ENCODE measurements around the gene C1QL4.
"Not testable (repeated sequence)": the region's sequence is repeated elsewhere in the genome, so short reads cannot be mapped to it uniquely, and the experiment has no call there.

C1QL4 gene

GRCh38 chr12:49347311-49348193 lies 10.6 kb upstream of the C1QL4 start:
- peak; percentile 81 for DNase-seq

- DNase-seq, result peak; percentile 47
These were observed 9.8 kb upstream of the C1QL4 start, which contains the start of gene DNAJC22 for GRCh38 chr12:49346659-49347310. DNAJC22 (plus strand) TSS chr12:49346888; CDS start chr12:49348873, 1,985 bp downstream.

GRCh38 chr12:49345825-49346658 lies 9.1 kb upstream of the C1QL4 start:
- peak; percentile 30 for DNase-seq

GRCh38 chr12:49345051-49345824 lies 8.2 kb upstream of the C1QL4 start:
- peak; percentile 39 for DNase-seq

GRCh38 chr12:49344486-49345050 lies 7.6 kb upstream of the C1QL4 start:
- DNase-seq, result no peak

- DNase-seq, result peak; percentile 62
These were observed 6.1 kb upstream of the C1QL4 start for GRCh38 chr12:49342914-49343731.

GRCh38 chr12:49342066-49342913 lies 5.3 kb upstream of the C1QL4 start:
- DNase-seq, result peak; percentile 91

- no peak for DNase-seq
These were observed 4.7 kb upstream of the C1QL4 start for GRCh38 chr12:49341777-49342065.

- no peak for DNase-seq
These were observed 4.2 kb upstream of the C1QL4 start for GRCh38 chr12:49340971-49341776.

GRCh38 chr12:49340095-49340870 lies 3.3 kb upstream of the C1QL4 start:
- no peak for DNase-seq

- no peak for DNase-seq
These were observed 2.5 kb upstream of the C1QL4 start for GRCh38 chr12:49339464-49339861.

GRCh38 chr12:49338830-49339463 lies 2.0 kb upstream of the C1QL4 start:
- no peak for DNase-seq

- DNase-seq, result no peak
These were observed 888 bp downstream of the C1QL4 start for GRCh38 chr12:49335955-49336644.

GRCh38 chr12:49335118-49335954 lies 1.7 kb downstream of the C1QL4 start:
- no peak for DNase-seq

GRCh38 chr12:49334681-49335080 lies 2.3 kb downstream of the C1QL4 start:
- no peak for DNase-seq

- DNase-seq, result no peak
These were observed 2.8 kb downstream of the C1QL4 start for GRCh38 chr12:49334226-49334625.

GRCh38 chr12:49333778-49334177 lies 3.2 kb downstream of the C1QL4 start:
- not testable (repeated sequence) for DNase-seq
